Measurements from ENCODE around the gene SLC16A5.
"Not testable (repeated sequence)": the region's sequence is repeated elsewhere in the genome, so short reads cannot be mapped to it uniquely, and the experiment has no call there.

Gene SLC16A5

GRCh38 chr17:75064460-75064859 is 23.3 kb upstream of the SLC16A5 start:
- no peak for DNase-seq (ENCODE audit: low read depth, low spot score)

GRCh38 chr17:75064867-75065561 is 22.7 kb upstream of the SLC16A5 start:
- DNase-seq (ENCODE audit: low read depth, low spot score), result no peak

GRCh38 chr17:75065562-75066151 is 22.1 kb upstream of the SLC16A5 start:
- DNase-seq (ENCODE audit: low read depth, low spot score), result no peak

GRCh38 chr17:75067856-75068255 is 19.9 kb upstream of the SLC16A5 start:
- no peak for DNase-seq (ENCODE audit: low read depth, low spot score)

GRCh38 chr17:75068750-75069149 is 19.0 kb upstream of the SLC16A5 start:
- DNase-seq (ENCODE audit: low read depth, low spot score), result no peak

- no peak for DNase-seq (ENCODE audit: low read depth, low spot score)
These were observed 18.0 kb upstream of the SLC16A5 start for GRCh38 chr17:75069783-75070182.

GRCh38 chr17:75071478-75072271 is 16.1 kb upstream of the SLC16A5 start:
- not testable (repeated sequence) for DNase-seq (ENCODE audit: low read depth, low spot score)

GRCh38 chr17:75072909-75073308 is 14.8 kb upstream of the SLC16A5 start:
- not testable (repeated sequence) for DNase-seq (ENCODE audit: low read depth, low spot score)

GRCh38 chr17:75073618-75074047 is 14.1 kb upstream of the SLC16A5 start:
- DNase-seq (ENCODE audit: low read depth, low spot score), result no peak

- no peak for DNase-seq (ENCODE audit: low read depth, low spot score)
These were observed 13.2 kb upstream of the SLC16A5 start for GRCh38 chr17:75074532-75074931.

- no peak for DNase-seq (ENCODE audit: low read depth, low spot score)
These were observed 12.0 kb upstream of the SLC16A5 start for GRCh38 chr17:75075597-75076336.

GRCh38 chr17:75077072-75077495 is 10.7 kb upstream of the SLC16A5 start:
- no peak for DNase-seq (ENCODE audit: low read depth, low spot score)

- DNase-seq (ENCODE audit: low read depth, low spot score), result no peak
These were observed 10.1 kb upstream of the SLC16A5 start for GRCh38 chr17:75077496-75078283.

GRCh38 chr17:75078284-75079022 is 9.3 kb upstream of the SLC16A5 start:
- no peak for DNase-seq (ENCODE audit: low read depth, low spot score)

GRCh38 chr17:75079023-75079373 is 8.8 kb upstream of the SLC16A5 start:
- DNase-seq (ENCODE audit: low read depth, low spot score), result no peak

GRCh38 chr17:75081611-75082540 is 5.9 kb upstream of the SLC16A5 start:
- DNase-seq (ENCODE audit: low read depth, low spot score), result no peak

GRCh38 chr17:75082683-75083082 is 5.1 kb upstream of the SLC16A5 start:
- no peak for DNase-seq (ENCODE audit: low read depth, low spot score)

- no peak for DNase-seq (ENCODE audit: low read depth, low spot score)
These were observed 3.6 kb upstream of the SLC16A5 start for GRCh38 chr17:75084039-75084660.

Measured in iPS DF 19.7 (cell line).